G401 (cell line): Measurements from ENCODE around the gene CPEB4. TPM values are rescaled to one million over a fixed set of nuclear protein-coding genes. Genes with fewer than 3 reads are reported as not detected.
A peak's percentile ranks its signal among the peaks of the same experiment; 100 is the strongest.

ENCODE experiments used
- DNase-seq: peaks from one replicate; pipeline ENCODE4 v3.0.0-alpha.2; 2015; ENCODE audit warnings: low spot score
- in situ Hi-C: cut with HindIII; loops from 2 replicates; pipeline ENCODE4 v1.10.0; 2016; ENCODE audit warnings: low sequenced_read_pairs, mixed read lengths
- total RNA-seq: library from RNA; depleted of rRNA; stranded (reverse); fragments of >200 nt; shearing (Covaris generic); gene quantifications from 2 replicates; pipeline ENCODE4 v1.2.3, GENCODE V29; 2014

CPEB4 gene
- total RNA-seq, 1 experiment from 2014 or later, result 6.6 TPM

DNA sequence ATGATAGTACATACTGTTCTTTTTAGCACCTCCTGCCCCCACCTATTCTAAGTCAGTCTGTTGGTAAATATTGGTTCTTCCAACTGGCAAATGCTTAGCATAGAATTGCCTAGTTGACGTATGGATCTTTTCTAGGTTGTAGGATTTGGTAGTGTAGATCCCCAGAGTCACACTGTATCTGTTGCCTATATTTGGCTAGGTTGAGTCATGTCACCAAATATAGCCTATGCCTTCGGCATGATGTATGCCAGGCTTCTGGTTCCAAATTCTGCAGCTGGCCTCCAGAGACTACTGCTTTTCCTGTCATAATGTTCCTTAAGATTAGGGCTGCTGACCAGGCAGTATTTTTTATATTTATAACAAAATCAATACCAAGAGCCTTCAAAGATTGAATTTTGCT is 38.2 kb downstream of the CPEB4 start:
- peak; percentile 53 for DNase-seq
- in situ Hi-C loops, result no loop called here

DNA sequence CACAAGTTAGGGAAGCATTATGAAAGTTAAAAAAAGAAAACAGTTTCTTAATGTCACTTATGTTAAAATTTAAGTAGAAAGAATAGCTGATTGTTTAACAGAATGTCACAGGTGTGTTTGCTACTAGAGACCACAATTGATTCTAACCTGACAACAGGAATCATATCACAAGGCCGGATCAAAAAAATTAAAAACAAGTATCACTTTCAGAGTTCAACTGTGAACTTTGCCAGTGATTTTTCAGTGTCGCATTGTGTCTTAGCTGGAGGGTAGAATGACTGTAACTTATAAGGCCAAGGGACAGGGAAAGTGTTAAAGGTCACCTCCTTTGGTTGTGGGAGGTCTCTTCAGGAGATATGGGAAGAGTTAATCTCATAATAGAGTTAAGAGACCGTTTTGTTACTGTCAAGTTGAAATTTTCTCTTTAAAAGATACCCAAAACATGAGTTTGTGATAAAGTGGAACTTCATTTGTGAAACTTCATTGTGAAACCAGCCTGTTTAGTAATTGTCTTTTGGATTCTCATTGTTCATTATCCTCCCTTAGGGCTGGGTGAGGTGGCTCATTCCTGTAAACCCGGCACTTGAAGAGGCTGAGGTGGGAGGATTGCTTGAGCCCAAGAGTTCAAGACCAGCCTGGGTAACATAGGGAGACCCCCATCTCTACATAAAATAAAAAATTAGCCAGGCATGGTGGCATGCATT is 40.9 kb downstream of the CPEB4 start:
- in situ Hi-C loops, result no loop called here
- no peak for DNase-seq

DNA sequence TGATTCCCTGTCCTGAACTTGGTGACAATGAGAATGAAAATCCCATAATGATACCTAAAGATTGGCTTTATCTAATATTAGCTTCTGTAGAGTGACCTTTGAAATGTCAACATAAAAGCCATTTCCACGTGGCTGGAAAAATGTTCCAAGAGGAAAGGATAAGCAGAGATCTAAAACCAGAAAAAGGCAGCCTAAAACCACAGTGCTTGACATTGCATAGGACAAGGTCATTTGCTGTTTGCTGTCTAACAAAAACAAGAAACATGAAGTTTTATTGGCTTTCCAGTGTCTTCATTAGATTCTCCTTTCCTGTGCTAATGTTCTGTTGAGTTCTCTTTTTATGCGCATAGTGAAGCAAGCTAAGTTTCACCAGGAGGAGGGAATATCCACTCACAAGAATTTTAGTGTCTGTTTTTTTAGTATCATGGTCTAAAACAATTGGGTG is 44.6 kb downstream of the CPEB4 start:
- in situ Hi-C loops, result no loop called here

DNA sequence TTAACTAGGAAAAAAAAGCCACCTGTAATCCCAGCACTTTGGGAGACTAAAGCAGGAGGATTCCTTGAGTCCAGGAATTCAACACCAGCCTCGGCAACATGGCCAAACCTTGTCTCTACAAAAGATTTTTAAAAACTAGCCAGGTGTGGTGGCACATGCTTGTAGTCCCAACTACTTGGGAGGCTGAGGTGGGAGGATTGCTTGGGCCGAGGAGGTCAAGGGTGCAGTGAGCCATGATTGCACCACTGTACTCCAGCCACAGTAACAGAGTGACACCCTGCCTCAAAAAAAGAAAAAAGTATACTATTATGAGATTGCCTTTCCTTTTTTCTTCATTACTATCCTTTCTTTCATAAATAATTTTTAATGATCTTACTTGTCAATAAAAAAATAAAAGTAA is 45.8 kb downstream of the CPEB4 start:
- DNase-seq, result no peak
- in situ Hi-C loops, result no loop called here

More for the DNA sequence above, 44.6 kb downstream of the CPEB4 start:
- no peak for DNase-seq

DNA sequence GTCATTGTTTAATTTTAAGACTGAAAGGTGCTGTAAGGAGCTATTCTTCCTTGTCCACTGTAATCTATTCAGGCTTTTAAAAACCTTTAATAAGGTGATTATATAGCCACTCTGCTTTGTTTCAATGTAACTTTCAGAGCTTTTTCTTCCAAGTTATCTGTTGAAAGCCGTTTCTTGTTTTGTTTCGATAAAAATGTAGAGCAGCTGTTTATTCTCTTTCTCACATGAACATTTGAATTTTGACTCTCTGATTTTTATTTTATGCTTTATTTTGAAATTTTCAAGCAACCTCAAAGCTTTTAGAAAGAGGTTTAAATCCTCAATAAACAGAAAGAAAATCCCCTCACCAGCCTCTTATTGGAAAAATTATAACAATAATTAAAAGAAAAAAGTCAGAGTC is 47.2 kb downstream of the CPEB4 start:
- DNase-seq, result no peak
- in situ Hi-C loops, result no loop called here

DNA sequence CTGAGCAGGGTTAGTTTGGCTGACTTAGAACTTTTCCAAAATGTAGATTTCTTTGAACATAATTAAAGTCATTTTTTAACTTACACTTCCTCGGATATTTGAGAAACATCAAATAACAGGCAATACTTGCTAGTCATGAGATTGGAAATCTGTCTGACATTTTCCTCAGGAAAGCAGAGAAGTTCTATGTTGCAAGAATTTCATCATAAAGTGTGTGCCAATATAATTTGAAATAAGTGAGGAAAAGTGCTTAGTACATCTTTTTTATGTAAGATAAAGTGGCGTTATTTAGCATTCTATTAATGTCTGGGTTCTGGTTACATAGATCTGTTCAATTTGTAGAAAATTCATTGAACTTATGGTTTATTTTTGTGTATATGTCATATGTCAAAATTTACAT is 52.1 kb downstream of the CPEB4 start:
- in situ Hi-C loops, result no loop called here
- no peak for DNase-seq

DNA sequence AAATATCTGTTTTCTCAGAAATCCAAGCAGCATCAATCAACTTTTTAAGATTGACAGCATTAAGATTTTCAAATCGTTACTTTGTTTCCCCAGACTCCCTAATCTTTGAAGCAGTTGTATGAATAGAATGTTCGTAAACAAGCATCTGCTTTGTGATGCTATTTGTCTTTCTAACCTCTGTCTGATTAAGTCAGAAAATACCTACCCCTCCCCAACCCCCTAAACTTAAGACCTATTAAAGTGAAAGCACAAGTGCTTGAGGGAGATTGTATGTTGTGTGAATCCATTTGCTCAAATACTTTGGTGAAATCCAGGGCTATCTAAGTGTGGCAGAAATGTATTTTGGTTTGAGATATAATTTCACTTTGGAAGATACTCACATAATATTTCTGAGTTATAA is 53.0 kb downstream of the CPEB4 start:
- DNase-seq, result no peak
- in situ Hi-C loops, result no loop called here

DNA sequence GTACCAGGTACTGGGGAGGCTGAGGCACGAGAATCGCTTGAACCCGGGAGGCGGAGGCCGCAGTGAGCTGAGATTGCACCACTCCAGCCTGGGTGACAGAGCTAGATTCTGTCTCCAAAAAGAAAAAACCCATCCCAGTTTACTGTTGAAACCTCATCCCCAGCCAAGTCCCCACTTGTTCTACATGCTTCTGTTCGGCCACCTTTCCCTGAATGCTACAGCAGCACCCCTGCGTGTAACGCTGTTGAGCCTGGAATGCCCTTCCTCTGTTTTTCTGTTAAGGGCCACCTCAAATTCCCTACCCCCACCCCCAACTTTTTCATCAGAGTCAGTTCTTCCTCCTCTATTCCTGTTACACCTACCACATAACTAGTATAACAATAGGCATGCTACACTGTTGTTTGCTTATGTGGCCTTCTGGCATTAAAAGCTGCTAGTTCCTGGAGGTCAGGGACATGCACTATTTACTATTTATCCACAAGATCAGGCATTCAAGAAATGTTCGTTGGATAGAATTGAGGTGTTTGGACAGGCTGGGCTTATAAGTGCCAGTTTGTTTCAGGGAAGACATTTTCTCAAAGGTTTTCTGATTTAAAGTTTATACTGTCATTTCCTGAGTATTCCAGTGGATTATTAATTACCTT is 53.7 kb downstream of the CPEB4 start:
- in situ Hi-C loops, result no loop called here
- DNase-seq, result no peak

DNA sequence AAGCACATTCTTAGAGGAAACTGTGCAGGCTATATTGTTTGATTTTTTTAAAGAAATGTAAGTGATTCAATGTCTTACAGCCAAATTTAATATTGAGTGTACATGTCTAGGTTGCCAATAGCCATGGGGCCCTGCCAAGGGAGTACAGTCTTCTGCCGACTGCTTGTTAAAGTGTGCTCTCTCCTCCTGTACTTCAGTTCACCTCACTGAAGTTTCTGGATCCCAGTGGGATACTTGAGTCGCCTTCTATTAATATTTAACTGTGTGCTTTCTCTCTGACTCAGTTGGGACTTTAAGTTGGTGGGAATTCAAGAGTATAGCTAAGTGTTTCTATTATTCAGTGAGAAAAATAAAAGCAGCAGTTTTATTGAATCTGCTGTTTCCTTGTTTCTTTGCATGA is 56.4 kb downstream of the CPEB4 start:
- in situ Hi-C loops, result no loop called here

DNA sequence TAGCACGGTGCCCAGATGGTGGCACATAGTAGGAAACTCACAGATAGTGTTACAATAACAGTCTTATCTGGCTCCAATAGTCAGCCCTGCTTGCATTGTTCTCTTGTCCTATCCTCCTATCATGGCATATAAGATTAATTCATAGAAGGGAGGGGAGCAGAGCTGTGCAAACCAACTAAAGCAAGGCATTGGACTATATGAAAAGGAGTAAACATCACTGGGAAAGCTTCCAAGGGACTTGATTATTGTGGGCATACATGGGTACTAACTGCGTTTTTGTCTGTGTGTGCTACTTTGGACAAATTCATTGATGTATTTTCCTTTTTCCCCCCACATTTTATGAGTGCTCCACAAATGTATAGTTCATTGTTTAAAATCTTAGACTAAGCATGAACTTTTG is 57.0 kb downstream of the CPEB4 start:
- in situ Hi-C loops, result no loop called here

More for the DNA sequence above, 56.4 kb downstream of the CPEB4 start:
- DNase-seq, result no peak

DNA sequence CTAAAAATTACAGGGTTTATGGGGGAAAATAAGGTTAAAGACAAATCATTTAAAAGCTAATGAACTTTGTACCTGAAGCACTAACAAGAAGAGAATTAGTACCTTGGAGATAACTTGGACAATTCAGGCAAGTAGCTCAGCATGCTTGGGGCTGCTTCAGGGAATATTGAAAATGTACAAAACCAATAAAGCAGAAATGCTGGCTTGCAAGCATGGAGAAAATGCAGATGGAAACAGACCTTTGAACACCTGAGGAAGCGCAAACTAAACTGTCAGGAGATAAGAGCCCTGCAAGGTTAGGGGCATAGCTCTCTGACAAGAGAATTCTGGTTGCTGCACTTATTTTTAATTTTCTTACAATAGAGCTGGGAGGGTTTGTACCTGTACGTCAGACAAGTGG is 58.2 kb downstream of the CPEB4 start:
- in situ Hi-C loops, result no loop called here
- no peak for DNase-seq

More for the DNA sequence above, 57.0 kb downstream of the CPEB4 start:
- DNase-seq, result no peak

DNA sequence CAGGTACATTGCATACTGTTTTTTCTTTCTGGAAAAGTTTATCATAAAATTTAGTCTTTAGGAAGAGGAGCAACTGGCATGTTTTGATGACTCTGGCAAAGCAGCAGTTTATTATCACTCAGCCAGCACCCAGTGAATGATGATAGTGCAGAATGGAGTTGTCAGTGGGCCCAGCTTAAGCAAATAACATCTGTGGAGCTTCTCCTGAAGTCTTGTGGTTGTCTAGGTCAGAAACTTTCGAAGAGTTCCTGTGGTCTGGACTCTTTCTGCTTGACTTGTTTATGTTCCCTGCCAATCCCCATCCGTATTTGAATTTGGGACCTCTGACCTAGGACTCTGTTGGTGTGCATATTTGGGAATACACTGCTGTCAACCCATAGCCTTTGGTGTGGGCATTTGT is 62.7 kb downstream of the CPEB4 start:
- in situ Hi-C loops, result no loop called here
- no peak for DNase-seq

DNA sequence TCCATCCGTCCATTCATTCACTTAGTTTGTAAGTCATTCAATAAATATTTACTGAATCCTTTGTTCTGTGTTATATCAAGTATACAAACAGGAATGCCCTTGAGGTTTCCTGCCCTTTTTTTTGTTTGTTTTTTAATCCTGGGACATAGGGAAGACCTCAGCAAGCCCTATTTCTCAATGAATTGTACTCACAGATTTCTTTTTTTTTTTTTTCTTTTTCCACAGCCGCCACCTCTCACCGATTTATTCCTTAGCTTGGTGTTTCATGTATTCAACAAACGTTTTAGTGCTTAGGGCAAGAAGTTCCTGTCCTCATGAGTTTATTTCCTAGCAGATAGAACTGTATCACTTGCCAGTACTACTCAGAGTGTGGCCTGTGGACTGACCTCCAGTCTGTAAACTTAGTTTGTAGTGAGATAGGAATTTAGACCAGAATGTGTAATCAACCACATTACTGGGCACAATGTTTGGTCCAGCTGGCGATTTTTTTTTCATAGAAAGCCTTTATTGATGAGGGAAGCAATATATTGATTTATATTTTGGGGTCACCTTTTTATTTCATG is 65.5 kb downstream of the CPEB4 start:
- in situ Hi-C loops, result no loop called here
- no peak for DNase-seq

DNA sequence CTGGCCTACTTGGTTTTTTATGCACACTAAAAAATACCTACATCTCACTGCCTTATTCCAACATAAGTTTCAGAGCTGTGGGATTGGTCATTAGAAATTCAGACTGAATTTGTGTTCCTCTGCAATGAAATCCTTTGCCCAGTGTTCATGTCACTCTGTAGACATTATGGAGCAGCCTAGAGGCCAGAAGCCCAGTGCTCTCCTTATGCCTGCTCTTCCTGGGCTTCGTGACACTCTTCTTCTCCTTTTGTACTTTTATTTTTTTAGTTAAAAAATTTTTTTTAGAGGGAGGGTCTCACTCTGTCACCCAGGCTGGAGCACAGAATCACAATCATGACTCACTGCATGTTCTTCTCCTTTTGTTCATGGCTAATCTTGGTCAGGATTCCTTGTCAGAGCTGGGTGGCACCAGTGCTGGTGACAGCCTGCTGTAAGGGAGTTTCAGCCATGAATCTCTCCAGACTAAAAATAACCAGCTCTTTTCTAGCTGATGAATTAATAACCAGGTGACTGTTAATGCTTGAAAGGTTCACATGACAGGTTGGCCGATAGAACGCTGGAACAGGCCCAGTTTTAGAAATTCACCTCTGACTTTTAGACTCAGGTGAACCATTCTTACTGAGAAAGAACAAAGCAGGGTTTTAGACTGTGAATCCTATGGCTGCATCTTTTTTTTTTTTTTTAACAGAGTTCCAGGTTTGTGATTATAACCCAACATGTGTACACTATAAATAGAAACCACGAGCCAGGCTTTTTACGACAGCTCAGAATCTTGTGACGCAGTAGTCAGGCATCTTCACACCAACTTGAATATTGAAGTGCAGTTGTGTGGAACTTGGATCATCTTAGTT is 66.7 kb downstream of the CPEB4 start:
- in situ Hi-C loops, result no loop called here
- peak; percentile 69 for DNase-seq

DNA sequence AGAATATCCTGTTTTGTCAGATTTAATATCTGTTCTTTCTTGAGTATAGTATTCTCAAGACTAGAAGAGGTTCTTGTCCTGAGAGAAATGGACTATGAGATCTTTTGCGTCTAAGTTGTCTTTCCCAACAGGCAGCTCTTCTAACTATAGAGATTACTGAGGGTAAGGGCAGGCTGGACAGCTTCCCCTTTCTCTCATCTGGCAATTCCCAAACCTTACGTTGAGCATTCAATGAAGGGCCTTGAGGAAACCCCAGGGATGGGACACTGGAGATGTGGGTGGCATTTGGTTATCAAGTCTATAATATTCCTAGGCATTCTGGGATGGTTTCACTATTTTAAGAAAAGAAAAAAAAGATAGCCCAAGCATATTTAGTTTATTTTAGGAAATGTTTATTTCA is 72.8 kb downstream of the CPEB4 start:
- DNase-seq, result no peak
- in situ Hi-C loops, result no loop called here

DNA sequence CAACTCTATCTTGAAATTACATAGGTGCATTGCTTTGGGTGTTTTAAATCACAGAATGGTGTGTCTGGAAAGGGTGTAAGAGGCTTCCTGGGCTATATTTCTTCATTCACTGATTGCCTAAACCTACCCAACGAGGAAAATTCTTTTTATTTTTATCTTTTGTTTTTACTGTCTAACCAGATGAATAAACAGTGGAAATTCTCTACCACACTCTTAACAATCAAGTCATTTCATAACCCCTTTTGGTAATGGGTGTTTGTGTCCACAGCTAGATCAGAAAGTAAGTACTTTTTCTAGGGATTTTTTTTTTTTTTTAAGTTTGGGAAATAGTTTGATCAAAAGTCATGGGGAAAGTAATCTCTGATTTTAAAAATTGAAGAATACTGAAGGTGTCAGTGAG is 73.3 kb downstream of the CPEB4 start:
- in situ Hi-C loops, result no loop called here
- DNase-seq, result no peak

DNA sequence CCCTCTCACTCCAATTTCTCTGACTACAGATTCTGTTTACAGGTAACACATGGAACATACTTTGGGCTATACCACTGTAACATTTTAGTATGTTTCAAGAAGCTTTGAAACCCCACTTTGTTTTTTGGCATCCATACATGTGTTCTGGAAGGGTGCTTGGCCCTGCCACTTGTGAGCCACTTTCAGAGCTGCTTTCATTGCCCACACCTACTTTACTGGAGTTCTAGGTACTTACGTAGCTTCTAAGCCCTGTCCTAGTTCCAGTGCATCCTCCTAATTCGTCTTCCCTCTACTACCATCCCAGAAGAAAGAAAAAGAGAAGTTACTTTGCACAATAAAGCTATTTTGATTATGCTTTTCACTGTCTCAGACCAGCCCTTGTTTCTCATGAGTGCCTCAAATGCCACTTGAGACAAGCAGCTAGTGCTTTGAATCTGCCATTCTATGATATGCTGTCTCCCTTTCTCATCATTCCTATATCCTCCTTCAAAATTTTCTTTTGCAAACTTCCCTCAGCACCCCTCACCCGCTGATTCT is 74.4 kb downstream of the CPEB4 start:
- DNase-seq, result no peak
- in situ Hi-C loops, result no loop called here

DNA sequence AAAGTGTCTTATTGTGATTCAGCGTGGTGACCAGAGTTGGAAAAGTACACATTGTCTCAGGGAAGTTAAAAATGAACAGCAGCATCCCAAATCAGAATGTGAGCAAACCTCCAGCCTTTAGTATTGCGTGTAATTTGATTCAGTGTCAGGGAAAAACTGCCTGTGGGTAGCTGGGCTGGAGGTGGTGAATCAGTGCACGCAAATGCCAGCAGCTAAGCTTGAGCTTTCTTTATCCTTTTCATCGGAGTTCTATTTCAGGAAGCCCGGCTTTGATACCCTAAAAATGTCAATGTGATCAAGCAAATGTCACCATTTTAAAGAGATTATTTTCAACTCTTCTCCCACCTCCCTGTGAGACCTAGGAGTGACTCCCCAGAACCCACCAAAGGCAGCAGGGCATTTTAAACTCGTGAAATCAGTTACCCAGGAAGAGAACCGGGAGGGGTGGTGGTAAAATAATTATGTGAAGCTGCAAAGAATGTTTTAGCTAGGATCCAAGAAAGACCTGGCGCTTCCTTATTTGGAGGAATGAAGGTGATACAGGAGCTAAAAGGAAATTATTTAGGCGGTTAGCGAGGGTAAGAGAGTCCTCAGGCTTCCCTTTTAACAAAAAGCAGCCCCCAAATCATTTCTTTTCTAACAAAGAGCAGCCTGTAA is 75.2 kb downstream of the CPEB4 start:
- peak; percentile 44 for DNase-seq
- in situ Hi-C loops, result no loop called here

DNA sequence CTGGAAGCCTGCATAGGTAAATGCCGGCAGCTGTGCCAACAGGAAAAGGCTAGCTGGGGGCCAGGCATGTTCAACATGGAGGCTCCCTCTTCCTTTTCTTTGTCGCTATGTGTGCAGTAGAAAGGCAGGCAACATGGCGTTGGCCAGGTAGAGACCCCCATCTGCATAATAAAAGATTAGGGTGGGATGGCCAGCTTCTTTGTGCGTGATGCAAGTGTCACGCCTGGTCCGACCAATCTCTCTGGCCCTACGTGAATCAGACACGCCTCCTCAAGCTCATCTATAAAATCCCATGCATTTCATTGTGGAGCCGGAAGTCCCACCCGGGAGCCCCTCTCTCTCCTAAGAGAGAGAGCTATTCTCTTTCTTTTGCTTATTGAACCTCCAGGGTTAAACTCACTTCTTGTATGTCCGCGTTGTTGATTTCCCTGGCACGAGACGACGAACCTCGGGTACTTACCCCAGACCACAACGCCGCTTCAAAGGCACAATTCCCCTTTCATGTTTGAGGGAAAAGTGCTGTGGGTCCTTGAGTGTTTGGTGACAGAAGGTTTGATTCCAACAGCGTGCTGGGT is 75.8 kb downstream of the CPEB4 start:
- peak; percentile 68 for DNase-seq
- in situ Hi-C loops, result no loop called here
